ENCODE measurements around the gene AMBP. TPM values are rescaled to one million over a fixed set of nuclear protein-coding genes. Genes with fewer than 3 reads are reported as not detected.

The AMBP gene
- total RNA-seq, 1 experiment from 2014 or later: not detected

GRCh38 chr9:114092336-114092735, 14.2 kb upstream of the AMBP start:
- CTCF ChIA-PET: no interaction called here
- TF ChIP-seq EZH2 (IDR thresholded peaks at IDR 0.05; ENCODE audit: low read depth): no peak
- TF ChIP-seq CTCF (conservative IDR thresholded peaks at IDR 0.05): no peak
- BruUV-seq (replicated peaks): no TSS peak

GRCh38 chr9:114091711-114092110, 13.6 kb upstream of the AMBP start:
- intact Hi-C loops (cut with micrococcal nuclease; ENCODE audit: unreplicated experiment): no loop called here
- DNase-seq: no peak
- H2AFZ ChIP-seq: no peak overlapping the region
- no peaks in the 10 kb centered on the region for H3K36me3 ChIP-seq (ENCODE audit: low read depth)
- peaks cover 27% of the 10 kb centered on the region for H3K27me3 ChIP-seq (ENCODE audit: insufficient read depth, low read depth)
- ChIA-PET CTCF (no interaction called here), POLR2A (ENCODE audit: unreplicated experiment) (no interaction called here)
- no peak overlapping the region for H3K4me2 ChIP-seq
- no peaks in the 10 kb centered on the region for H3K9me2 ChIP-seq (ENCODE audit: insufficient read depth)
- H3F3A ChIP-seq (ENCODE audit: insufficient read depth, low read depth): no peaks in the 10 kb centered on the region
- no peaks in the 10 kb centered on the region for H3K9me3 ChIP-seq (ENCODE audit: insufficient read depth, low read depth)
- TF ChIP-seq EZH2 (IDR thresholded peaks at IDR 0.05; ENCODE audit: low read depth) (no peak), CTCF (conservative IDR thresholded peaks at IDR 0.05) (no peak)
- H3K4me3 ChIP-seq: no peak overlapping the region
- no peak overlapping the region for H3K27ac ChIP-seq
- H4K20me1 ChIP-seq (ENCODE audit: insufficient read depth): no peaks in the 10 kb centered on the region
- BruUV-seq (replicated peaks): no TSS peak
- H3K4me1 ChIP-seq (replicated peaks; ENCODE audit: insufficient read depth): no peaks in the 10 kb centered on the region
- no peaks in the 10 kb centered on the region for H3K79me2 ChIP-seq (ENCODE audit: low read depth)

More at GRCh38 chr9:114092336-114092735, 14.2 kb upstream of the AMBP start:
- DNase-seq: no peak
- H3K4me1 ChIP-seq (replicated peaks; ENCODE audit: insufficient read depth): no peaks in the 10 kb centered on the region
- no peak overlapping the region for H2AFZ ChIP-seq
- H3K9me2 ChIP-seq (ENCODE audit: insufficient read depth): no peaks in the 10 kb centered on the region
- no peaks in the 10 kb centered on the region for H3F3A ChIP-seq (ENCODE audit: insufficient read depth, low read depth)
- no peaks in the 10 kb centered on the region for H4K20me1 ChIP-seq (ENCODE audit: insufficient read depth)
- POLR2A ChIA-PET (ENCODE audit: unreplicated experiment): no interaction called here
- intact Hi-C loops (cut with micrococcal nuclease; ENCODE audit: unreplicated experiment): no loop called here
- H3K79me2 ChIP-seq (ENCODE audit: low read depth): no peaks in the 10 kb centered on the region
- H3K27ac ChIP-seq: no peak overlapping the region
- no peak overlapping the region for H3K4me2 ChIP-seq
- H3K4me3 ChIP-seq: no peak overlapping the region
- no peaks in the 10 kb centered on the region for H3K9me3 ChIP-seq (ENCODE audit: insufficient read depth, low read depth)
- H3K27me3 ChIP-seq (ENCODE audit: insufficient read depth, low read depth): peaks cover 21% of the 10 kb centered on the region
- H3K36me3 ChIP-seq (ENCODE audit: low read depth): no peaks in the 10 kb centered on the region

- CTCF ChIA-PET: no interaction called here
- no peak overlapping the region for H3K27ac ChIP-seq
- no peaks in the 10 kb centered on the region for H3K9me2 ChIP-seq (ENCODE audit: insufficient read depth)
- H4K20me1 ChIP-seq (ENCODE audit: insufficient read depth): no peaks in the 10 kb centered on the region
- no peak for DNase-seq
- H2AFZ ChIP-seq: no peak overlapping the region
- no peaks in the 10 kb centered on the region for H3K36me3 ChIP-seq (ENCODE audit: low read depth)
- H3K4me1 ChIP-seq (replicated peaks; ENCODE audit: insufficient read depth): no peaks in the 10 kb centered on the region
- H3K79me2 ChIP-seq (ENCODE audit: low read depth): no peaks in the 10 kb centered on the region
- intact Hi-C loops (cut with micrococcal nuclease; ENCODE audit: unreplicated experiment): no loop called here
- H3K9me3 ChIP-seq (ENCODE audit: insufficient read depth, low read depth): no peaks in the 10 kb centered on the region
- no peak overlapping the region for H3K4me3 ChIP-seq
- peaks cover 36% of the 10 kb centered on the region for H3K27me3 ChIP-seq (ENCODE audit: insufficient read depth, low read depth)
- H3K4me2 ChIP-seq: no peak overlapping the region
- TF ChIP-seq EZH2 (IDR thresholded peaks at IDR 0.05; ENCODE audit: low read depth) (no peak), CTCF (conservative IDR thresholded peaks at IDR 0.05) (no peak)
- no TSS peak for BruUV-seq (replicated peaks)
- POLR2A ChIA-PET (ENCODE audit: unreplicated experiment): no interaction called here
- H3F3A ChIP-seq (ENCODE audit: insufficient read depth, low read depth): no peaks in the 10 kb centered on the region
Measured at GRCh38 chr9:114090798-114091197, 12.7 kb upstream of the AMBP start.

Data from PC-9 (cell line).